KMS-11 (cell line): Measurements from ENCODE around the gene PRSS2.
"Not testable (repeated sequence)": the region's sequence is repeated elsewhere in the genome, so short reads cannot be mapped to it uniquely, and the experiment has no call there.

Experiments
- H2AFZ ChIP-seq: fragments of 200-600 bp; sonication (generic); 2 replicates; pipeline ENCODE4 v1.6.1; 2016; ENCODE audit warnings: antibody characterized with exemption, mixed run types, low read depth
- H3K27ac ChIP-seq: fragments of 200-600 bp; sonication (generic); 2 replicates; pipeline ENCODE4 v1.6.1; 2016; ENCODE audit warnings: mild to moderate bottlenecking, mixed run types
- H3K27me3 ChIP-seq: fragments of 200-600 bp; sonication (generic); 2 replicates; pipeline ENCODE4 v1.6.1; 2017; ENCODE audit warnings: mild to moderate bottlenecking, low read depth, mixed run types, moderate library complexity; ENCODE audit not compliant: insufficient read depth
- H3K36me3 ChIP-seq: fragments of 200-600 bp; sonication (generic); 2 replicates; pipeline ENCODE4 v1.6.1; 2017; ENCODE audit warnings: mild to moderate bottlenecking, mixed run types; ENCODE audit not compliant: insufficient read depth
- H3K4me1 ChIP-seq: fragments of 200-600 bp; sonication (generic); 2 replicates; pipeline ENCODE4 v1.6.1; 2016; ENCODE audit warnings: mild to moderate bottlenecking, low read depth, mixed run types; ENCODE audit not compliant: poor library complexity, severe bottlenecking
- H3K4me2 ChIP-seq: fragments of 200-600 bp; sonication (generic); 2 replicates; pipeline ENCODE4 v1.7.0; 2016; ENCODE audit warnings: mild to moderate bottlenecking, mixed run types
- H3K4me3 ChIP-seq: fragments of 200-600 bp; sonication (generic); IDR thresholded peaks from 2 replicates; pipeline ENCODE4 v1.6.1; 2017; ENCODE audit warnings: low read depth, low read length, mixed read lengths; ENCODE audit not compliant: insufficient read depth
- H3K79me2 ChIP-seq: fragments of 200-600 bp; sonication (generic); 2 replicates; pipeline ENCODE4 v1.6.1; 2016; ENCODE audit warnings: low read depth, mixed run types; ENCODE audit not compliant: insufficient read depth
- H3K9ac ChIP-seq: fragments of 200-600 bp; sonication (generic); 2 replicates; pipeline ENCODE4 v1.6.1; 2016; ENCODE audit warnings: mild to moderate bottlenecking, mixed run types
- H4K20me1 ChIP-seq: fragments of 200-600 bp; sonication (generic); 2 replicates; pipeline ENCODE4 v1.6.1; 2016; ENCODE audit warnings: mild to moderate bottlenecking, mixed run types; ENCODE audit not compliant: insufficient read depth
- TF ChIP-seq, protein P1 (sequence below): fragments of 200-600 bp; sonication (generic); conservative IDR thresholded peaks from 2 replicates; pipeline ENCODE4 v1.6.1; 2017; ENCODE audit warnings: low read depth, mild to moderate bottlenecking, antibody characterized with exemption, low read length, moderate library complexity, mixed read lengths

The PRSS2 gene

GRCh38 chr7:142776206-142776844, 5.6 kb downstream of the PRSS2 start:
- Histone ChIP-seq H4K20me1 (no peaks in the 10 kb centered on the region), H2AFZ (no peak overlapping the region), H3K9ac (no peak overlapping the region), H3K36me3 (no peaks in the 10 kb centered on the region), H3K4me3 (no peak overlapping the region), H3K4me1 (peaks cover 15% of the 10 kb centered on the region), H3K4me2 (no peak overlapping the region), H3K79me2 (no peaks in the 10 kb centered on the region), H3K27me3 (no peaks in the 10 kb centered on the region), H3K27ac (no peak overlapping the region)
- TF ChIP-seq, protein P1, sequence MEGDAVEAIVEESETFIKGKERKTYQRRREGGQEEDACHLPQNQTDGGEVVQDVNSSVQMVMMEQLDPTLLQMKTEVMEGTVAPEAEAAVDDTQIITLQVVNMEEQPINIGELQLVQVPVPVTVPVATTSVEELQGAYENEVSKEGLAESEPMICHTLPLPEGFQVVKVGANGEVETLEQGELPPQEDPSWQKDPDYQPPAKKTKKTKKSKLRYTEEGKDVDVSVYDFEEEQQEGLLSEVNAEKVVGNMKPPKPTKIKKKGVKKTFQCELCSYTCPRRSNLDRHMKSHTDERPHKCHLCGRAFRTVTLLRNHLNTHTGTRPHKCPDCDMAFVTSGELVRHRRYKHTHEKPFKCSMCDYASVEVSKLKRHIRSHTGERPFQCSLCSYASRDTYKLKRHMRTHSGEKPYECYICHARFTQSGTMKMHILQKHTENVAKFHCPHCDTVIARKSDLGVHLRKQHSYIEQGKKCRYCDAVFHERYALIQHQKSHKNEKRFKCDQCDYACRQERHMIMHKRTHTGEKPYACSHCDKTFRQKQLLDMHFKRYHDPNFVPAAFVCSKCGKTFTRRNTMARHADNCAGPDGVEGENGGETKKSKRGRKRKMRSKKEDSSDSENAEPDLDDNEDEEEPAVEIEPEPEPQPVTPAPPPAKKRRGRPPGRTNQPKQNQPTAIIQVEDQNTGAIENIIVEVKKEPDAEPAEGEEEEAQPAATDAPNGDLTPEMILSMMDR, result no peak

DNA sequence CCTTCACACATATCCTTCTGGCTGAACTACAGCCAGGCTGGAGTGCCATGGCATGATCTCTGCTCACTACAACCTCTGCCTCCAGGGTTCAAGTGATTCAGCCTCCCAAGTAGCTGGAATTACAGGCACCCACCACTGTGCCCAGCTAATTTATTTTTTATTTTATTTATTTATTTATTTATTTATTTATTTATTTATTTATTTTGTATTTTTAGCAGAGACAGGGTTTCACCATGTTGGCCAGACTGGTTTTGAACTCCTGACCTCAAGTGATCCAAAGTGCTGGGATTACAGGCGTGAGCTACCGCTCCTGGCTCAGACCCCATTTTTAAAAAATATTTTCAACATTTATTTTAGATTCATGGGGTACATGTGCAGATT, 6.1 kb downstream of the PRSS2 start:
- H3K79me2 ChIP-seq, H3K9ac ChIP-seq, H3K27me3 ChIP-seq, H4K20me1 ChIP-seq, H3K4me1 ChIP-seq, H3K4me2 ChIP-seq, H3K4me3 ChIP-seq, H2AFZ ChIP-seq, H3K36me3 ChIP-seq, H3K27ac ChIP-seq: not testable (repeated sequence)

- Histone ChIP-seq H2AFZ (no peak overlapping the region), H3K9ac (no peak overlapping the region), H3K79me2 (no peaks in the 10 kb centered on the region), H3K4me3 (no peak overlapping the region), H3K4me2 (no peak overlapping the region), H3K36me3 (no peaks in the 10 kb centered on the region), H4K20me1 (no peaks in the 10 kb centered on the region), H3K27ac (no peak overlapping the region), H3K27me3 (no peaks in the 10 kb centered on the region), H3K4me1 (peaks cover 5% of the 10 kb centered on the region)
- TF ChIP-seq, protein P1, result no peak
Observed at GRCh38 chr7:142777318-142777717, 6.5 kb downstream of the PRSS2 start.

GRCh38 chr7:142782922-142783900, 12.4 kb downstream of the PRSS2 start:
- peak overlapping the region; percentile 72 for H3K4me2 ChIP-seq
- H3K4me1 ChIP-seq, result peaks cover 6% of the 10 kb centered on the region
- peak overlapping the region; percentile 22; the same call in 1 of the 2 replicates for H3K27ac ChIP-seq
- no peak overlapping the region for H3K4me3 ChIP-seq
- peak overlapping the region; percentile 48; the same call in 1 of the 2 replicates for H3K9ac ChIP-seq
- TF ChIP-seq, protein P1, result peak; percentile 99
- H2AFZ ChIP-seq, result peak overlapping the region; percentile 96
- H3K79me2 ChIP-seq, result no peaks in the 10 kb centered on the region
- H4K20me1 ChIP-seq, result no peaks in the 10 kb centered on the region
- H3K36me3 ChIP-seq, result no peaks in the 10 kb centered on the region
- H3K27me3 ChIP-seq, result no peaks in the 10 kb centered on the region
